HepG2 (cell line): Measurements from ENCODE around the gene PIM1. TPM values are rescaled to one million over a fixed set of nuclear protein-coding genes. Genes with fewer than 3 reads are reported as not detected.

Experiments
- BCL6 ChIP-seq: IDR thresholded peaks from 2 replicates; pipeline ENCODE4 v1.6.1; 2016; ENCODE audit warnings: missing genetic modification reagents, missing compliant biosample characterization
- CBFB ChIP-seq: sonication (generic); formaldehyde crosslinking; IDR thresholded peaks from 2 replicates; pipeline ENCODE4 v1.4.0; 2020; ENCODE audit warnings: missing genetic modification reagents
- GPN1 ChIP-seq: sonication (generic); formaldehyde crosslinking; IDR thresholded peaks from 2 replicates; pipeline ENCODE4 v1.5.1; 2020; ENCODE audit warnings: missing genetic modification reagents, borderline replicate concordance
- HDAC1 ChIP-seq: sonication (generic); formaldehyde crosslinking; IDR thresholded peaks from 2 replicates; pipeline ENCODE4 v1.5.1; 2020; ENCODE audit warnings: mild to moderate bottlenecking, missing genetic modification reagents
- KDM5B ChIP-seq: sonication (generic); formaldehyde crosslinking; IDR thresholded peaks from 2 replicates; pipeline ENCODE4 v1.4.0; 2020; ENCODE audit warnings: missing genetic modification reagents, mild to moderate bottlenecking, borderline replicate concordance
- RXRA ChIP-seq: sonication (generic); formaldehyde crosslinking; IDR thresholded peaks from 2 replicates; pipeline ENCODE4 v1.5.1; 2020; ENCODE audit warnings: missing genetic modification reagents
- SNAPC5 ChIP-seq: sonication (generic); formaldehyde crosslinking; IDR thresholded peaks from 2 replicates; pipeline ENCODE4 v1.8.1; 2023; ENCODE audit warnings: mild to moderate bottlenecking, missing genetic modification reagents, borderline replicate concordance
- STAG1 ChIP-seq: sonication (generic); formaldehyde crosslinking; IDR thresholded peaks from 2 replicates; pipeline ENCODE4 v1.4.0; 2020; ENCODE audit warnings: missing genetic modification reagents
- STAT6 ChIP-seq: sonication (generic); formaldehyde crosslinking; IDR thresholded peaks from 2 replicates; pipeline ENCODE4 v1.4.0; 2020; ENCODE audit warnings: missing genetic modification reagents, mild to moderate bottlenecking, borderline replicate concordance
- TBX2 ChIP-seq: sonication (generic); formaldehyde crosslinking; IDR thresholded peaks from 2 replicates; pipeline ENCODE4 v1.5.0; 2020; ENCODE audit warnings: missing genetic modification reagents, mild to moderate bottlenecking, borderline replicate concordance
- ZEB1 ChIP-seq: IDR thresholded peaks from 2 replicates; pipeline ENCODE4 v1.6.1; 2012; ENCODE audit warnings: mild to moderate bottlenecking, low read depth, inconsistent platforms; ENCODE audit not compliant: insufficient replicate concordance
- ZFP41 ChIP-seq: sonication (generic); formaldehyde crosslinking; IDR thresholded peaks from 2 replicates; pipeline ENCODE4 v1.4.0; 2020; ENCODE audit warnings: mild to moderate bottlenecking, missing genetic modification reagents, borderline replicate concordance
- ZNF143 ChIP-seq: sonication (generic); formaldehyde crosslinking; IDR thresholded peaks from 2 replicates; pipeline ENCODE4 v1.4.0; 2020; ENCODE audit warnings: missing genetic modification reagents
- ZNF317 ChIP-seq: sonication (generic); formaldehyde crosslinking; IDR thresholded peaks from 2 replicates; pipeline ENCODE4 v1.5.0; 2020; ENCODE audit warnings: mild to moderate bottlenecking, missing genetic modification reagents
- ZNF543 ChIP-seq: sonication (generic); formaldehyde crosslinking; IDR thresholded peaks from 2 replicates; pipeline ENCODE4 v1.4.0; 2020; ENCODE audit warnings: mild to moderate bottlenecking, missing genetic modification reagents
- ZNF574 ChIP-seq: sonication (generic); formaldehyde crosslinking; IDR thresholded peaks from 2 replicates; pipeline ENCODE4 v1.4.0; 2020; ENCODE audit warnings: missing genetic modification reagents
- ZNF746 ChIP-seq: sonication (generic); formaldehyde crosslinking; IDR thresholded peaks from 2 replicates; pipeline ENCODE4 v1.8.0; 2022; ENCODE audit warnings: mild to moderate bottlenecking, missing genetic modification reagents
- polyA plus RNA-seq, 8 experiments: library from polyadenylated mRNA; depleted of rRNA in 3 of 8; stranded (reverse) in 7 of 8; unstranded in 1 of 8; fragments of >200 nt; fragmentation: Illumina TruSeq in 4 of 8; extraction: Trizol in 4 of 8; gene quantifications; 2 replicates each; pipeline versions ENCODE4 v1.2.1 to v1.2.3, GENCODE V29; 2011 to 2016; ENCODE audit warnings: low read depth in 4 of 8, missing spikeins in 1 of 8, mixed read lengths in 1 of 8; ENCODE audit not compliant: insufficient read depth in 1 of 8
- total RNA-seq, 5 experiments: library from RNA; depleted of rRNA; stranded (reverse); fragments of >200 nt; fragmentation: Illumina TruSeq; extraction: Trizol; gene quantifications; 2 replicates each; pipeline ENCODE4 v1.2.3, GENCODE V29; 2016; ENCODE audit warnings: low read depth in 1 of 5
- TF ChIP-seq, protein P1 (sequence below): sonication (generic); formaldehyde crosslinking; IDR thresholded peaks from 2 replicates; pipeline ENCODE4 v1.4.0; 2020; ENCODE audit warnings: mild to moderate bottlenecking, missing genetic modification reagents
- TF ChIP-seq, protein P2 (sequence below): sonication (generic); formaldehyde crosslinking; IDR thresholded peaks from 2 replicates; pipeline ENCODE4 v1.4.0; 2020; ENCODE audit warnings: mild to moderate bottlenecking, low read depth, missing genetic modification reagents

Gene PIM1
- total and polyA plus RNA-seq, 2 of the 13 experiments (the other 11 are each of a cell fraction or from before 2014, with no cell fraction given): 29.4 to 117 TPM

GRCh38 chr6:37125774-37126492 is 44.0 kb upstream of the PIM1 start (continued):
- TF ChIP-seq STAT6: 0 out of 2 replicates have a peak, but pooled peaks have one; percentile 41
- 0 out of 2 replicates have a peak, but pooled peaks have one; percentile 41 for TF ChIP-seq ZFP41 (CRISPR knock-in tag)
- TF ChIP-seq ZNF543: 0 out of 2 replicates have a peak, but pooled peaks have one; percentile 47
- TF ChIP-seq SNAPC5 (CRISPR knock-in tag): no peak
- 0 out of 2 replicates have a peak, but pooled peaks have one; percentile 53 for TF ChIP-seq HDAC1
- peak; percentile 79; the same call in 1 of the 2 replicates for TF ChIP-seq RXRA (CRISPR knock-in tag)
- TF ChIP-seq ZEB1: peak; percentile 67
- TF ChIP-seq ZNF317 (CRISPR knock-in tag): 0 out of 2 replicates have a peak, but pooled peaks have one; percentile 43
- peak; percentile 26; the same call in 1 of the 2 replicates for TF ChIP-seq STAG1 (CRISPR knock-in tag)
- TF ChIP-seq ZNF143 (CRISPR knock-in tag): peak; percentile 50; the same call in 1 of the 2 replicates
- TF ChIP-seq BCL6 (CRISPR knock-in tag): peak; percentile 65; the same call in 1 of the 2 replicates
- peak; percentile 51; the same call in 1 of the 2 replicates for TF ChIP-seq ZNF574 (CRISPR knock-in tag)
- TF ChIP-seq, protein P1, sequence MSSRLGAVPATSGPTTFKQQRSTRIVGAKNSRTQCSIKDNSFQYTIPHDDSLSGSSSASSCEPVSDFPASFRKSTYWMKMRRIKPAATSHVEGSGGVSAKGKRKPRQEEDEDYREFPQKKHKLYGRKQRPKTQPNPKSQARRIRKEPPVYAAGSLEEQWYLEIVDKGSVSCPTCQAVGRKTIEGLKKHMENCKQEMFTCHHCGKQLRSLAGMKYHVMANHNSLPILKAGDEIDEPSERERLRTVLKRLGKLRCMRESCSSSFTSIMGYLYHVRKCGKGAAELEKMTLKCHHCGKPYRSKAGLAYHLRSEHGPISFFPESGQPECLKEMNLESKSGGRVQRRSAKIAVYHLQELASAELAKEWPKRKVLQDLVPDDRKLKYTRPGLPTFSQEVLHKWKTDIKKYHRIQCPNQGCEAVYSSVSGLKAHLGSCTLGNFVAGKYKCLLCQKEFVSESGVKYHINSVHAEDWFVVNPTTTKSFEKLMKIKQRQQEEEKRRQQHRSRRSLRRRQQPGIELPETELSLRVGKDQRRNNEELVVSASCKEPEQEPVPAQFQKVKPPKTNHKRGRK (CRISPR knock-in tag): 0 out of 2 replicates have a peak, but pooled peaks have one; percentile 44
- peak; percentile 57; the same call in 1 of the 2 replicates for TF ChIP-seq TBX2 (CRISPR knock-in tag)
- TF ChIP-seq GPN1 (CRISPR knock-in tag): no peak
- TF ChIP-seq KDM5B (CRISPR knock-in tag): peak; percentile 25; the same call in 1 of the 2 replicates
- TF ChIP-seq CBFB (CRISPR knock-in tag): peak; percentile 19; the same call in 1 of the 2 replicates
- TF ChIP-seq, protein P2, sequence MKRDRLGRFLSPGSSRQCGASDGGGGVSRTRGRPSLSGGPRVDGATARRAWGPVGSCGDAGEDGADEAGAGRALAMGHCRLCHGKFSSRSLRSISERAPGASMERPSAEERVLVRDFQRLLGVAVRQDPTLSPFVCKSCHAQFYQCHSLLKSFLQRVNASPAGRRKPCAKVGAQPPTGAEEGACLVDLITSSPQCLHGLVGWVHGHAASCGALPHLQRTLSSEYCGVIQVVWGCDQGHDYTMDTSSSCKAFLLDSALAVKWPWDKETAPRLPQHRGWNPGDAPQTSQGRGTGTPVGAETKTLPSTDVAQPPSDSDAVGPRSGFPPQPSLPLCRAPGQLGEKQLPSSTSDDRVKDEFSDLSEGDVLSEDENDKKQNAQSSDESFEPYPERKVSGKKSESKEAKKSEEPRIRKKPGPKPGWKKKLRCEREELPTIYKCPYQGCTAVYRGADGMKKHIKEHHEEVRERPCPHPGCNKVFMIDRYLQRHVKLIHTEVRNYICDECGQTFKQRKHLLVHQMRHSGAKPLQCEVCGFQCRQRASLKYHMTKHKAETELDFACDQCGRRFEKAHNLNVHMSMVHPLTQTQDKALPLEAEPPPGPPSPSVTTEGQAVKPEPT: peak; percentile 59; the same call in 1 of the 2 replicates
- 0 out of 2 replicates have a peak, but pooled peaks have one; percentile 44 for TF ChIP-seq ZNF746 (CRISPR knock-in tag)
